GM18511 (cell line): ENCODE measurements around the gene EGFR.
A peak's percentile ranks its signal among the peaks of the same experiment; 100 is the strongest.

ENCODE experiments used
- ATAC-seq: cut with Tn5 transposase; IDR thresholded peaks from one replicate; pipeline ENCODE4 v1.9.1; 2021; ENCODE audit warnings: mild to moderate bottlenecking, moderate library complexity; ENCODE audit not compliant: unreplicated experiment

Gene EGFR

GRCh38 chr7:55080000-55080623, 61.3 kb downstream of the EGFR start:
- ATAC-seq = no peak

GRCh38 chr7:55081068-55081467, 62.3 kb downstream of the EGFR start:
- no peak for ATAC-seq

GRCh38 chr7:55081472-55082227, 62.8 kb downstream of the EGFR start:
- no peak for ATAC-seq

GRCh38 chr7:55082228-55082603, 63.4 kb downstream of the EGFR start:
- ATAC-seq = no peak

GRCh38 chr7:55083206-55083605, 64.4 kb downstream of the EGFR start:
- no peak for ATAC-seq

- no peak for ATAC-seq
Measured at GRCh38 chr7:55084307-55084706, 65.5 kb downstream of the EGFR start.

- peak; percentile 27 for ATAC-seq
Measured at GRCh38 chr7:55085511-55086412, 66.9 kb downstream of the EGFR start.

GRCh38 chr7:55086413-55087201, 67.8 kb downstream of the EGFR start:
- peak; percentile 79 for ATAC-seq

- ATAC-seq = no peak
Measured at GRCh38 chr7:55087521-55087961, 68.7 kb downstream of the EGFR start.

- ATAC-seq = no peak
Measured at GRCh38 chr7:55088107-55088506, 69.3 kb downstream of the EGFR start.

GRCh38 chr7:55088620-55089019, 69.8 kb downstream of the EGFR start:
- no peak for ATAC-seq

- no peak for ATAC-seq
Measured at GRCh38 chr7:55092186-55092974, 73.6 kb downstream of the EGFR start.

GRCh38 chr7:55092975-55093373, 74.2 kb downstream of the EGFR start:
- no peak for ATAC-seq

GRCh38 chr7:55093674-55094073, 74.9 kb downstream of the EGFR start:
- no peak for ATAC-seq

GRCh38 chr7:55094092-55094690, 75.4 kb downstream of the EGFR start:
- no peak for ATAC-seq

- ATAC-seq = no peak
Measured at GRCh38 chr7:55095672-55096071, 76.9 kb downstream of the EGFR start.

- no peak for ATAC-seq
Measured at GRCh38 chr7:55096323-55096722, 77.5 kb downstream of the EGFR start.

GRCh38 chr7:55097100-55097499, 78.3 kb downstream of the EGFR start:
- no peak for ATAC-seq

GRCh38 chr7:55099066-55099820, 80.4 kb downstream of the EGFR start:
- ATAC-seq = no peak
